HG02970 (cell line): ENCODE measurements around the gene GFER.
"Not testable (repeated sequence)": the region's sequence is repeated elsewhere in the genome, so short reads cannot be mapped to it uniquely, and the experiment has no call there.

Source experiments
- ATAC-seq: cut with Tn5 transposase; IDR thresholded peaks from one replicate; pipeline ENCODE4 v1.9.1; 2021; ENCODE audit warnings: mild to moderate bottlenecking, moderate library complexity, moderate number of reproducible peaks; ENCODE audit not compliant: unreplicated experiment, low FRiP score

Gene GFER

DNA sequence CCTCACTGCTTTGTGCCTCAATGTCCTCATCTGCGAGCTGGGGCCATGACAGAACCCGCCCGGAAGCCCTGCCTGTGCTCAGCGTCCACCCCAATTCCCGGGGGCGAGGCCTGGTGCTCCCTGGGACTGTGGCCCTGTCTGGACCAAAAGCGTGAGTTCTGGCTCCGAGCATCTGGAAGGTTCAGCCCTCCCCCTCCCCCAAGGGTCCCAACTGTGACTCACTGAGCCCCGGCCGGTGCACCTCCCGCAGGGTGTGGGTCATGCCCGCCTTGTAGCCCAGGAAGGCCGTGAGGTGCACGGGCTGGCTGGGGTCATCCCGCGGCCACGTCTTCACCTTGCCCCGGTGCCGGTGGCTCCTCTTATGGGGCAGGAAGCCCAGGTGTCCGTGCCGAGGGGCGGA, 30.3 kb upstream of the GFER start:
- no peak for ATAC-seq

DNA sequence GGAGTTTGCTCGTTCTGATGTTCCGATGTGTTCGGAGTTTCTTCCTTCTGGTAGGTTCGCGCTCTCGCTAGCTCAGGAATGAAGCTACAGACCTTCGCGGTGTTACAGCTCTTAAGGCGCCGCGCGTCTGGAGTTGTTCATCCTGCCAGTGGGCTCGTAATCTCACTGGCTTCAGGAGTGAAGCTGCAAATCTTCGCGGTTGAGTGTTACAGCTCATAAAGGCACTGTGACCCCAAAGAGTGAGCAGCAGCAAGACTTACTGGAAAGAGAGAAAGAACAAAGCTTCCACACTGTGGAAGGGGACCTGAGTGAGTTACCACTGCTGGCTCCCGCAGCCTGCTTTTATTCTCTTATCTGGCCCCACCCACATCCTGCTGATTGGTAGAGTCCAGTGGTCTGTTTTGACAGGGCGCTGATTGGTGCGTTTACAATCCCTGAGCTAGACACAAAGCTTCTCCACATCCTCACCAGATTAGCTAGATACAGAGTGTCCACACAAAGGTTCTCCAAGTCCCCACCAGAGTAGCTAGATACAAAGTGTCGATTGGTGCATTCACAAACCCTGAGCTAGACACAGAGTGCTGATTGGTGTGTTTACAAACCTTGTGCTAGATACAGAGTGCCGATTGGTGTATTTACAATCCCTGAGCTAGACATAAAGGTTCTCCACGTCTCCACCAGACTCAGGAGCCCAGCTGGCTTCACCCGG, 26.4 kb upstream of the GFER start:
- not testable (repeated sequence) for ATAC-seq

DNA sequence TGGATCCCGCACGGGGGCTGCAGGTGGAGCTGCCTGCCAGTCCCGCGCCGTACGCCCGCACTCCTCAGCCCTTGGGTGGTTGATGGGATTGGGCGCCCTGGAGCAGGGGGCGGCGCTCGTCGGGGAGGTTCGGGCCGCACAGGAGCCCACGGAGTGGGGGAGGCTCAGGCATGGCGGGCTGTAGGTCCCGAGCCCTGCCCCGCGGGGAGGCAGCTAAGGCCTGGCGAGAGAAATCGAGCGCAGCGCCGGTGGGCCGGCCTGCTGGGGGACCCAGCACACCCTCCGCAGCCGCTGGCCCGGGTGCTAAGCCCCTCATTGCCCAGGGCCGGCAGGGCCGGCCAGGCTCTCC, 25.9 kb upstream of the GFER start:
- ATAC-seq = not testable (repeated sequence)

DNA sequence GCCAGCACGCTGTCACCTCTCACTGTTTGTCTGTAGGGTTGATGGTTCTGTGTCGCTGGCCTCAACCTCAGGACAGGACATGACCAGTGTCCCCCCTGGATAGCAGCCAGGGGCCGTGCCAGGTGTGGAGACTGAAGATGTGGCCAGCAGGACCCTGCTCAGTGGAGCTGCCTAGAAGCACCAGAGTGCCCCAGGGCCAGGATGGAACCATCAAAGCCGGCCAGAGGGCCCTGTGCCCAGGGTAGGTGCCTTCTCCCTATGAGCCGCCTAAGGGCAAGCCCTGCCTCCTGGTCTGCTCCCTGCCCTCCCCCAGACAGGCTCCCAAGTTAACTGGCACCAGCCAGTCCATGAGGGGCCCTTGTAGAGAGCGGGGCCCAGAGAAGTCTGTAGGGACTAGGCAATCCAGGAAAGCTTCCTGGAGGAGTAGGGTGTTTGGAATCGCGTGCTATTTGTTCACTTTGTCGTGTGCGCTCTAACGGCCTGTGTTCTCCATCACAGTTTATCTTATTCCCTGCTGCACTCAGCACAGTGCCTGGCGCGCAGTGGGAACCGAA, 25.2 kb upstream of the GFER start:
- ATAC-seq = no peak

DNA sequence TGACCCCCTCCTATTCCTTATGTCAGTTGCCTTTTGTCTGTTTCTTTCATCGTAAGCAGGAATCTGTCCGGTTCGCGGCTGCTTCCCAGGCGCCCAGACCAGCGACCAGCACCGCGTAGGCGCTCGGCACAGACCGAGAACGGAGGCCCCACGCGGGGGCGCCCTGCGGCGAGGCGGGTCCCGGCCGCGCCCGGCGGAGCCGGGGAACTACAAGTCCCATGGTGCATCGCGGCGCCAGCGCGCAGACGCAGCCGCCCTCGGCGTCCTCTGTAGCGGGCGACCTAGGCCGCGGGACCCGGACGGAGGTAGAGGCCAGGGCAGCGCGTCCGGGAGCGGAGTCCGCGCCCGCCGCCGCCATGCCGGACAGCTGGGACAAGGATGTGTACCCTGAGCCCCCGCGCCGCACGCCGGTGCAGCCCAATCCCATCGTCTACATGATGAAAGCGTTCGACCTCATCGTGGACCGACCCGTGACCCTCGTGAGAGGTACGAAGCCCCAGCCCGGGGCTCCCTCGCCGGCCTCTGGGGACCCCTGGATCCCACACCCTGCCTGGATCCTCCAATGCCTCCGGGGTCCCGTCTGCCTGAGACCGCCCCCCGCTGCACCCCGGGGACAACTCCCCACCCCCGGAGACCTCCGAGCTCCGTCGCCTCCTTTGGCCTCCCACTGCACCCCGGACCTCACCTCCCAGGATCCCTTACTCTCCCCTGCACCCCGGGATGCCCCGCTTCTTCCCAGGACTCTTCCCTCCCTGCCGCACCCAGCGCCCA, 24.5 kb upstream of the GFER start, which contains the start of gene NDUFB10:
TSS of gene NDUFB10 (plus strand) at position 270 of the 771 bp plus-strand sequence. CDS start at position 357, 87 bp downstream.
- ATAC-seq = peak; percentile 76

DNA sequence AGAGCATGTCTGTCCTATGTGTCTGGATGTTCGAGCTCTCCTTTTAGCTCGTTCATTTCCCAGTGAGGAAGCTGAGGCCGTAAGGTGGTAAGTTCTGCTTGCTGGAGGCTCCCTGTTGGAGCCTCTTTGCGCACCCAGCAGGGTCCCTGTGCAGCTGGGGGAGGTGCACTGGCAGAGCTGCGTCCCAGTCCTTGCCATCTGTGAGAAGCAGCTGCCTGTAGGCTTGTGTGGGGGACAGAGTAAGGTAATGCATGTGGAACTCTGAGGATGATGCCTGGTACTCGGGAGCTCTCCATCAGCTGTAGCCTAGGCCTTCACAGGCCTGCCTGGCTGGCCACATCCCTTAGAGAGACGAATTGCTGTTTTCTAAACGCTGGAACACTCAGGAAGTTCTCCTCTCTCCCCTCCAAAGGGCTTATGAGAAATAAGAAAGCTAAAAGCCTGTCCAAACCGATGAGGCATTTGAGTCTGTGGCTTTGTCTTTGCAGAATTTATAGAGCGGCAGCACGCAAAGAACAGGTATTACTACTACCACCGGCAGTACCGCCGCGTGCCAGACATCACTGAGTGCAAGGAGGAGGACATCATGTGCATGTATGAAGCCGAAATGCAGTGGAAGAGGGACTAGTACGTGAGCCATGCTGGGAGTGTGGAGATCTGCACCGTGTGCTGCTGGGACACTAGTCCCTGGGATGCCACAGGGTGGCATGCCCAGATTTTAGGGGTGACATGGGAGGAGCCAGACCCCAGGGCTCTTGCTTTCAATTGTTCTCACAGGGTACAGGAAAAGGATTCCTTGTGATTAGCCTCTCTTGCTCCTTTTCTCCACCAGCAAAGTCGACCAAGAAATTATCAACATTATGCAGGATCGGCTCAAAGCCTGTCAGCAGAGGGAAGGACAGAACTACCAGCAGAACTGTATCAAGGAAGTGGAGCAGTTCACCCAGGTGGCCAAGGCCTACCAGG, 23.0 kb upstream of the GFER start:
- ATAC-seq = no peak

DNA sequence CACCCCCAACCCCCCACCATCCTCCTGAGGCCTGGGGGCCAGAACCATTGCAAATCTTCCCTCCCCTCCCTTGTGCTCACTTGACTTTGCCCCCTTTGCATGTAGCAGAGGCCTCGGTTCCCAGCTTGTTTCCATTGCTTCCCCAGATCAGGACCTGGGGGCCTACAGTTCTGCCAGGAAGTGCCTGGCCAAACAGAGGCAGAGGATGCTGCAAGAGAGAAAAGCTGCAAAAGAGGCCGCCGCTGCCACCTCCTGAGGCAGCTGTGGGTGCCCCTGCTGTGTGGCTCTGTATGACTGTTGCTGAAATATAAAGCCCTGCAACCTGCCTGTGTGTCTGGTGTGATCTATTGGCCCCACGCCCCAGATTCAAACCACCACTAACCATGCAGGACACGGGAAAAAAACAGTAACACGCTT, 22.3 kb upstream of the GFER start:
- no peak for ATAC-seq

DNA sequence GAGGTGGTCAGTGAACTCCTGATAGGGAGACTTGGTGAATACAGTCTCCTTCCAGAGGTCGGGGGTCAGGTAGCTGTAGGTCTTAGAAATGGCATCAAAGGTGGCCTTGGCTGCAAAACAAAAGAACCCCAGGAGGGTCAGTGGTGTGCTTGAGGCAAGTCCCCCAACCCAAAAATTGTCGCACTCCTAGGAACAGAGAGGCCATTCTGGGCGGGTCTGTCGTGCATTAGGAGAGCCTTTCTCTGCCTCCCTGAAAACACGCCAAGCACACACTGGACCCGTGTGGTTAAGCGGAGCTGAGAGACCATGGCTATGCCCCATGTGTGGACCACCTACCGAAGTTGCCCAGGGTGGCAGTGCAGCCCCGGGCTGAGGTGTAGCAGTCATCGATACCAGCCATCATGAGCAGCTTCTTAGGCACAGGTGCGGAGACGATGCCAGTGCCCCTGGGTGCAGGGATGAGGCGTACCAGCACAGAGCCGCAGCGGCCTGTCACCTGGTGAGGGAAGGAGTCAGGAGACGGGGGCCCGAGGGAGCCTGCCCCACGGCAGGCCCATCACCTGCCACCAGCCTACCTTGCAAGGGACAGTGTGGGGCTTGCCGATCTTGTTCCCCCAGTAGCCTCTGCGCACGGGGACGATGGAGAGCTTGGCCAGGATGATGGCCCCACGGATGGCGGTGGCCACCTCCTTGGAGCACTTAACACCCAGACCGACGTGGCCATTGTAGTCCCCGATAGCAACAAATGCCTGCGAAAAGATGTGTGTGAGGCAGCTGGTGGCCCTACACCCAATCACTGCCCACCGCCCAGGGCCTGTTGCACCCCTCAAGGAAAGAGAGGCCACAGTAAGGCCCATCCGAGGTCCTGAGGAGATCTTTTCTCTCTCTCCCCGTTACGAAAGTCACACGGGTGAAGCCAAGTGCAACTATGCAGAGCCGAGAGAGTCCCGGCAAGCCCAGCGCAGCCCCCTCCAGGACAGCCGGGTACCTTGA, 21.5 kb upstream of the GFER start:
- not testable (repeated sequence) for ATAC-seq

DNA sequence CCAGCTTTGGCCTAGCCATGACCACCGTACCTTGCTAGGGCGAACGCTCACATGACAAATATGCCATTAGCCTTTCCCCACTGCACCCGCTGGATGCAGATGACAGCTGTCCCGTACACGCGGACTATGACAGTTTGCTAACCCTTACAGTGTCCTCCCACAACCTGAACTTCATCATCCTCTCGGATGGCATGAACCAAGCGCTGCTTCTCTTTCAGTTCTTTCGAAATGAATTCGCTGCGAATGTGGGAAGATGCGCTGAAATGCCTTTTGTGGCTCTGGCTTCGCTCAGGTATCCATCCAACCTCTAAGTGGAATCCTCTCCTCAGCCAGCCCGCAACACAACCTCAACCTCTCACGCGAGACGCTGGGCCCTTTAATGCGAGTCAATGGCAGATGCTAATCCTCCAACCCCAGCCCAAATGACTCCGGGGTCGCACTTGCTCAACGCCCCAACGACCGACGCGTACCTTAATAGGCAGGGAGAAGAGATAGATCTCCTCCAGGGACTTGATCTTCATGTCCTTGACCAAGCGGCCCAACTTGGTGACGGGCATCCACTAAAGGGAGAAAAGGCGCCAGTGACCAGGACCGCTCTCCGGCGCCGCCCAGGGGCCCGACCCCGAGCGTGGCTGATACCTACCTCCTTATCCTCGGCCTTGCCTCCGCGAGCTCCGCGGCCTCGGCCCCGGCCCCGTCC, 20.0 kb upstream of the GFER start:
- ATAC-seq = peak; percentile 5

DNA sequence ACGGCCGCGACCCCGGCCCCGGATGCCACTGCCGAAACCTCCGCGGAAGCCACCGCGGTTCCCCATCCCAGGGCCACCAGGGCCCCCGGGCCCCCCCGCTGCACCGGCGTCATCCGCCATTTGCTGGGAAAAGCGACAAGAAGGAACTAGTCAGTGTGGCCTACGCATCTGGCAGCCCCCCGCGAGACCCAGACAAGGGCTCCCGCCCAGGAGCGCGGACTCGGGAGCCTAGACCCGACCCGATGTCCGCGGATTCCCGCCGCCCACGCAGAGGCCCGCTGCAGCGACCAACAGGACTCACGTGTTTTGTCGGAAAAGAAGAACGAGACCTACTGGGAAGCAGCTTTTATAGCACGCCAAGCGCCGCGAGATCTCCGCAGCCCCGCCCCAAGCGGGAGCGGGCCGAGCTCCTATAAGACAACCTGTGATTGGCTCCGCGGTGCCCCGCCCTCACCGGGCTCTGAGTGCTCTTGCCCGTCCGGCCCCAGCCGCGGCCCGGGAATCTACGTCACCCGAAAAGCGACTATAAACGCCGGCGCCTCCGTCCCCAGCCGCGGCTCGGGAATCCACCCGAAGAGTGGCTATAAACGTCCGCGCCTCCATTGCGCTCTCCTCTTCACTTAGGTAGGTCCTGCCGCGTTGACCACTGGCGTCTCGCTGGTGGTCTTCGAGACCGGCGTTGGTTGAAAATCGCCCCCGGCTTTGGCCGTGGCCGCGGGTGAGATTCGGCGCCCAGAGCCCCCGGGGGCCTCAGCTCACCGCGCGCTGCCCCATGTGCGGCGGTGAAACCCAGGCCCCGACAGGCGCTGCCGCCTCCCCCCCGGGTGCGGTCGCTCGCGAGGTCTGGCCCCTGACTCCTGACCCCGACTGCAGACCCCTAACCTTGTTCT, 19.2 kb upstream of the GFER start, which contains the start of gene RPS2:
TSS of gene RPS2 (minus strand) at position 321 of the 890 bp plus-strand sequence. CDS start at position 120, 201 bp downstream.
- peak; percentile 80 for ATAC-seq

DNA sequence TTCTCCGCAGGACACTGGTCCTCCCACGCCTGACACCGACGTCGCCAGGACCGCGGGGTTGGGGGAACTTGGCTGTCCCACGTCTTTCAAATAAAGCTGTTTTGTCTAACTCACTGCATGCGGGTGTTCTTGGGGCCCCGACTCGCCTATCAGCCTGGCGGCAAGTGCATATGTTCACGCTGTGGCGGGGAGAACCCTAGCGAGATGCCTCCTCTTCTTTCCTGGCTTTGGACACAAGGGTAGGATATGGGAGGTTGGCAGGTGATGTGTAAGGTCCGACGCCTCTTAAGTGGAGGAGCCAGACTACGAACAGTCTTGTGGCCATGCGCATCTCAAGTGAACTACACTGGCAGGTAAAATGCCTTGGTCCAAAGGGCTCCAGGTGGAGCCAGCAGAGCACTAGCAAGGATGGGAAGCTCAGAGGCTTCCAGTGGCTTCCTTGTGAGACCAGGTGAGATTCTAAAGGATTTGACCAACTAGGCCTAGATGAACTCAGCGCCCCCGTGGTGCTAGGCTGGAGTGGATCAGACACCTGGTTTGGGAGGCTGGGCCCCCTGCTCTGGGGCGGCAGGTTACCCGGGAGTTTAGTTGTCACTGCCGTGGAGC, 18.5 kb upstream of the GFER start:
- ATAC-seq = no peak

DNA sequence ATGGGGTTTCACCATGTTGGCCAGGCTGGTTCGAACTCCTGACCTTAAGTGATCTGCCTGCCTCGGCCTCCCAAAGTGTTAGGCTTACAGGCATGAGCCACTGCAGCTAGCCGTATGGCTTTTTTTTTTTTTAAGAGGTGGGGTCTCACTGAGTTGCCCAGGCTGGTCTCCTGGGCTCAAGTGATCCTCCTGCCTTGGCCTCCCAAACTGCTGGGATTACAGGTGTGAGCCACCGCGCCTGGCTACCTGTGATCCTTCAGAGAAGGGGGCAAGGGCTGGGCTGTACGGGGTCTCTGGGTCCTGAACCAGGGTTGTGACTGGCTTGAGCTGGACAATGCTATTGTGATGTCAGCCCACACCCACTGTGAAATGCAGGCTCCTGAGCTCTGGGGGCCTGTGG, 17.5 kb upstream of the GFER start, which contains the start of gene RNF151:
TSS of gene RNF151 (plus strand) at position 397 of the 400 bp plus-strand sequence. CDS start 26 bp downstream, outside the sequence.
- no peak for ATAC-seq

DNA sequence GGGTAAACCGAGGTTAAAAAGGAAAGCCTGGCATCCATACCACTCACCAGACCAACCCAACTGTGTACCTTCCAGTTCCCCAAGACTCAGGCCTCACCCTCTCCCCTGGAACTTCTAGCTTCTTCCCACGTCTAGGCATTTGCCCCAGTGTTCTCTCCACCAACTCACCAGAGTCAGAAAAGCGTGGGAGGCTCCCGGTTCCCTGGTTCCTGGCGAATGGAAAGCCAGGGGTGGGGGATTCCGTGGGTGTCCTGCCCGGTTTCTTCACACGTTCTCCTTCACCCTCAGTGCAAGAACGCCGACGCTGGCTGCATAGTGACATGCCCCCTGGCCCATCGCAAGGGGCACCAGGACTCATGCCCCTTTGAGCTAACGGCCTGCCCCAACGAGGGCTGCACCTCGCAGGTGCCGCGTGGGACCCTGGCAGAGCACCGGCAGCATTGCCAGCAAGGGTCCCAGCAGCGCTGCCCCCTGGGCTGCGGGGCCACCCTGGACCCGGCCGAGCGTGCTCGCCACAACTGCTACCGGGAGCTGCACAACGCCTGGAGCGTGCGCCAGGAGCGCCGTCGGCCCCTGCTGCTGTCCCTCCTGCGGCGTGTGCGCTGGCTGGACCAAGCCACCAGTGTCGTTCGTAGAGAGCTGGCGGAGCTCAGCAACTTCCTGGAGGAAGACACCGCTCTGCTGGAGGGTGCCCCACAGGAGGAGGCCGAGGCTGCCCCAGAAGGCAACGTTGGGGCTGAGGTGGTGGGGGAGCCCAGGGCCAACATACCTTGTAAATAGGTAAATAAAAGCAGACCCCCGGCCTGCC, 15.6 kb upstream of the GFER start:
- ATAC-seq = no peak

DNA sequence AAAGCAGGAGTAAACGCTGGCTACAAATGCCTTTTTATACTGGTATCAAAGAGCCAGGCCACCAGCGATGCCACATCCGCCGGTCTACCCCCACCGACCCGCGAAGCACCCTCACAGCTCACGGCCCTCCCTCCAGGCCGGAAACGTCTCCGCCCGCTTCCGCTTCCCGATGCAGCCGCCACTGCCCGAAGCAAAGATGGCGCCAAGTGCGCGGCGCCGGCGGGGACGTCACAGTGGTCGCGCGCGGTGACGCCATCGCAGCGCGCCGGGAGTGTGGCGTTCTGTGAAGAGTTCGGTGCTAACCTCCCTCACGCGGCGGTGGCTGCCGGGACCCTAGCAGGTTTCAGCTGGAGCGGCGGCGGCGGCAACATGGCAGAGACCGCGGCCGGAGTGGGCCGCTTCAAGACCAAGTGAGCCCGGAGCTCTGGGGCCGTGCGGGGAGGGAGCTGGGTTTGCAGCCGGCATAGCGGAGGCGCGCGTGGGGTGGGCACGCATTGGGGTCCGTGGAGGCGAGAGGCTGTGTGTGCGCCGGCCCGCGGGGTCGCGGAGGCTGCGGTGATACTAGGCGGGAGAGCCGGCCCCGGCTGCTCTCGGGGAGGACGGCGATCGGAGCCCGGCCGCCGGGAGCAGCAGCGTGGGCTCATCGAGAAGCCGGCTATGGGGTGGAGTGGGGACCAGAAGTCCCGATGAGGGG, 12.1 kb upstream of the GFER start, which contains the start of gene TBL3:
TSS of gene TBL3 (plus strand) at position 258 of the 694 bp plus-strand sequence. CDS start at position 370, 112 bp downstream.
- ATAC-seq = peak; percentile 85

DNA sequence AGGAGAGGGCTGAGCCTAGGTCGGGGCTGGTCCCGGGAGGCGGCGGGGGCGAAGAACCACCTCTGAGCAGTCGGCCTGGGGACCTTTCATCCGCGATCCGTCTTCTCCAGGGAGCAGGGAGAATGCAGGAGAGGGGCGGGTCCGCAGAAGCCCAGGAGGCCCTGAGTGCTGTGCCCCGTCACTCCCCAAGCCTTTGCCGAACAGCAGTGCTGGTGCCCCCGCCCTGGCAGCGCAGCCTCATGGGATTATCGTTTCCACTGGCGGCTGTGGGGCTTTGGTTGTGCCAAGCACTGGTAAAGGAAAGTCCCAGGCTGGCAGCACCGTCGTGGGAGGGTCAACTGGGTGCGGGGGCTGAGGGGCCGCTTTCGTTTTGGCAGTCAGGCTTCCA, 11.5 kb upstream of the GFER start:
- no peak for ATAC-seq
